ENCODE results near the gene SARDH. TPM values are rescaled to one million over a fixed set of nuclear protein-coding genes. Genes with fewer than 3 reads are reported as not detected.

Gene SARDH
- polyA plus RNA-seq, 1 donor (not counting 4 experiments of a cell fraction or from before 2014, with no cell fraction given) = 0.03 TPM

DNA sequence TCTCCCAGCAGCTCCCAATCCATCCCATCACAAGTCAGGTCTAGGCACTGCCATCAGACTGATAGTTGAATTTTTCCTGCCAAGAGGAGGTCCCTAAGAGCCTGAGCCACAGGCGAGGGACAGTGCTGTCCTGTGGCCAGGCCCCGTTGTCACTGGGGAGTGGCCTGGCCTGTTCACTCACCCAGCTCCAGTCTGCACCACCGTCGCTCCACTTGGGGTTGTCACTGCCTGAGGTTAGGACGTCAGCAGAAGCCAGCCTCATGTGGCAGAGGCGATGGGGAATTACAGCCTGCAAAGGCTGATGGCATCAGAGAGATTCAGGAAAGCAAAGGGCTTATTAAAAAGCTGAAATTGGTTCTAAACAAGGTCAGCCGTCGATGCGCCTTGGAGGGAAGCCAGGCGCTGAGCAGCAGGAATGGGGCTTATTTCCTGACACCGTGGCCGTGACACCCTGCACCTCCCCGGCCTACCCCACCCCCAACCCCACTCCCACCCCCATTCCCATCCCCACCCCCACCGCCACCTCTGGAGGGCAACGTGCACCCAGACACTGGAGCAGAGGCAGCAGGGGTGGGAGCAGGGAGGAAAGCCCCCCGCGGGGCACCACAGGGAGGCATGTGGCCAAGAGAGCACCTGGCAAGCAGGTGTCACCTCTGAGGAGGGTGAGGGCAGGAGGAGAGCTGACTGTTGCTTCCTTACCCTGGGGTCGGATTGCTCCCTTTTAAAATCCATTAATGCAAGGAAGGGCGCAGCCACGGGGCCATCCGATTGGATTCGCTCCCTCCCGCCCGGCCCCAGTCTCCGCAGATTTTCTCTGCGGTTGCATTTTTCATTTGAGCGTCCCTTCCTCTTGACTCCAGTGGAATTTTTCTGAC lies 105.1 kb downstream of the SARDH start:
- no peak overlapping the region for H3K4me2 ChIP-seq (ENCODE audit: control insufficient read depth, extremely low read depth, insufficient read depth, low read depth, low read length)
- dilution Hi-C loops (cut with MboI; ENCODE audit: extremely low pct_ligation_motif_present, low sequenced_read_pairs) = no loop called here
- TF ChIP-seq EZH2 (IDR thresholded peaks at IDR 0.05; ENCODE audit: low read length) (no peak), CTCF (optimal IDR thresholded peaks at IDR 0.05 in 1 of 3, IDR thresholded peaks at IDR 0.05 in 1 of 3, conservative IDR thresholded peaks at IDR 0.05 in 1 of 3; ENCODE audit: extremely low read depth in 1 of 3, insufficient read depth in 2 of 3, low read length in 3 of 3) (no peak)
- H3K27ac ChIP-seq (ENCODE audit: control insufficient read depth, insufficient read depth, low read length) = no peak overlapping the region
- no peaks in the 10 kb centered on the region for H3K9me3 ChIP-seq (ENCODE audit: control insufficient read depth, low read depth, low read length)
- H3K36me3 ChIP-seq (ENCODE audit: control insufficient read depth in 2 of 2, extremely low read depth in 1 of 2, insufficient read depth in 2 of 2, low read length in 2 of 2) = no peaks in the 10 kb centered on the region
- no peaks in the 10 kb centered on the region for H4K20me1 ChIP-seq (ENCODE audit: control insufficient read depth, extremely low read depth, insufficient read depth, low read length)
- H3K9ac ChIP-seq (ENCODE audit: control insufficient read depth, extremely low read depth, insufficient read depth, low read length) = no peak overlapping the region
- peaks cover 26% of the 10 kb centered on the region for H3K27me3 ChIP-seq (ENCODE audit: control insufficient read depth, extremely low read depth, insufficient read depth, low read length)
- no peaks in the 10 kb centered on the region for H3K79me2 ChIP-seq (ENCODE audit: control insufficient read depth, insufficient read depth, low read length)
- H3K9me1 ChIP-seq (ENCODE audit: control insufficient read depth, extremely low read depth, insufficient read depth, low read length) = no peaks in the 10 kb centered on the region
- DNase-seq (ENCODE audit: low read depth, low spot score) = no peak
- FAIRE-seq = no peak
- no peak overlapping the region for H2AFZ ChIP-seq (ENCODE audit: control insufficient read depth, low read length)
- no peaks in the 10 kb centered on the region for H3K4me1 ChIP-seq (ENCODE audit: control insufficient read depth, extremely low read depth, insufficient read depth, low read length)
- H3K4me3 ChIP-seq (ENCODE audit: control insufficient read depth in 2 of 3, extremely low read depth in 1 of 3, insufficient read depth in 2 of 3, low read depth in 1 of 3, low read length in 3 of 3) = no peak overlapping the region

DNA sequence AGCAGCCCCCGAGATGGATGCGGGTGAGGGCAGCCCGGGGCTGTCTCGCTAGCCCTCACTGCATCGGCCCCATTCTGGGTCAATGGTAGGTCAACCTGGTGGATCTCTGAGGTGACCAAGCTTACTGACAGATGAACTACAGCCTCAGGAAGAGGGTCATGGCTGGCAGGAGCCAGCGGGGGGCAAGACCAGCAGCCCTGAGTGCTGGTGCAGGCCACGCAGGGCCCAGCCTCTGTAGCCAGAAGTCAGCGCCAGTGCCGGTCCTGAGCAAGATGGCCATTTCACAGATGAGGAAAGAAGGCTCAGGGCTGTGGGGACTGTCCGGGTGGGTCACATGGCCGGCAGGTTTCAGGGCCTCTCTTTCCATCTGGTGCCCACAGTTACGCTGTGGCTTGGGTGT lies 107.0 kb downstream of the SARDH start:
- TF ChIP-seq EZH2 (IDR thresholded peaks at IDR 0.05; ENCODE audit: low read length) (no peak), CTCF (optimal IDR thresholded peaks at IDR 0.05 in 1 of 3, IDR thresholded peaks at IDR 0.05 in 1 of 3, conservative IDR thresholded peaks at IDR 0.05 in 1 of 3; ENCODE audit: extremely low read depth in 1 of 3, insufficient read depth in 2 of 3, low read length in 3 of 3) (no peak)
- Histone ChIP-seq H3K27ac (ENCODE audit: control insufficient read depth, insufficient read depth, low read length) (no peak overlapping the region), H3K4me2 (ENCODE audit: control insufficient read depth, extremely low read depth, insufficient read depth, low read depth, low read length) (no peak overlapping the region), H3K9me1 (ENCODE audit: control insufficient read depth, extremely low read depth, insufficient read depth, low read length) (no peaks in the 10 kb centered on the region), H3K36me3 (ENCODE audit: control insufficient read depth in 2 of 2, extremely low read depth in 1 of 2, insufficient read depth in 2 of 2, low read length in 2 of 2) (no peaks in the 10 kb centered on the region), H3K4me3 (ENCODE audit: control insufficient read depth in 2 of 3, extremely low read depth in 1 of 3, insufficient read depth in 2 of 3, low read depth in 1 of 3, low read length in 3 of 3) (no peak overlapping the region), H3K9ac (ENCODE audit: control insufficient read depth, extremely low read depth, insufficient read depth, low read length) (no peak overlapping the region), H3K9me3 (ENCODE audit: control insufficient read depth, low read depth, low read length) (no peaks in the 10 kb centered on the region), H4K20me1 (ENCODE audit: control insufficient read depth, extremely low read depth, insufficient read depth, low read length) (no peaks in the 10 kb centered on the region), H3K79me2 (ENCODE audit: control insufficient read depth, insufficient read depth, low read length) (no peaks in the 10 kb centered on the region), H3K4me1 (ENCODE audit: control insufficient read depth, extremely low read depth, insufficient read depth, low read length) (no peaks in the 10 kb centered on the region), H3K27me3 (ENCODE audit: control insufficient read depth, extremely low read depth, insufficient read depth, low read length) (peaks cover 26% of the 10 kb centered on the region), H2AFZ (ENCODE audit: control insufficient read depth, low read length) (no peak overlapping the region)
- DNase-seq (ENCODE audit: low read depth, low spot score) (no peak), FAIRE-seq (no peak)
- dilution Hi-C loops (cut with MboI; ENCODE audit: extremely low pct_ligation_motif_present, low sequenced_read_pairs) = no loop called here

All from keratinocyte (primary cell).